ENCODE results near the gene FLYWCH2.

FLYWCH2 gene

DNA sequence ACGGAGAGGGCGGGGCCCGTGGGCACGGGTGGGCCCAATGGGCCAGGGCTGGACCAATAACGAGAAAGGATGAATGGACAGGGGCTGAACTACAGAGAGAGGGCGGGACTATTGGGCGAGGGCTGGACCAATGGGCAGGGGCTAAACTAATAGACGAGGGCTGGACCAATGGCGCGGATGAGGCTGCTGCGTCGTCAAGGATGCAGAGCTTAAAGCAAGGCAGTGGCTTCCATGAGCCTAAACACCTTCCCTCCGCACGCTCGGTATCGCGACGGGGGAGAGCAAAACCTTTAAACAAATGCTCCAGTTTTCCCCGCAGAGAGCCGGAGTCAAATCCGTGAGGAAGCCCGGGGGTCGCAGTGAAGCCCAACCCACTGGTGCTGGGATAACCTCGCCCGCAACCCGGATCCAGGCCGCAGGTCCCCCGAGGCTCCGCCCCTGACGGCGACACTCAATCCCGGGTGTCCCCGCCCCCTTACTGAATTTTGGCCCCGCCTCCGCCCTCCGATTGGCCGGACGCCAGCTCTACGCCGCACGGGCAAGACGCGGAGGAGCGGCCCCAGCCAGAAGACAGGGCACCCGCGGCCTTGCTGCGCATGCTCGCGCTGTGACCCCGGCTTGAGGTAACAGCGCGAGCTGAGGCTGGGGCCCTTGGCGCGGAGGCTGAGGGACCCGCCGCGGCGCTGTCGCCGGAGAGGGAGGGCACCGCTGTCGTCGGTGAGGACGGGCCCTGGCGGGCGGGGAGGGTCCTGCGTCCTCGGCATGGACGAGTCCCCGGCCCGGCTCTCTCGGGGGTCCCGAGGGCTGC lies at the start of gene FLYWCH2 (continued):
- TF ChIP-seq ZNF501 (tag by site-specific recombination; IDR thresholded peaks at IDR 0.05) (peak; percentile 90; the same call in 1 of the 2 replicates), SCRT1 (tag by site-specific recombination; IDR thresholded peaks at IDR 0.05; ENCODE audit: borderline replicate concordance) (no peak), ZSCAN30 (tag by site-specific recombination; IDR thresholded peaks at IDR 0.05) (peak; percentile 55; the same call in 1 of the 2 replicates), ZNF473 (tag by site-specific recombination; IDR thresholded peaks at IDR 0.05) (no peak), ZNF707 (tag by site-specific recombination; IDR thresholded peaks at IDR 0.05) (no peak), ZNF626 (tag by site-specific recombination; IDR thresholded peaks at IDR 0.05) (no peak), ZFP3 (tag by site-specific recombination; IDR thresholded peaks at IDR 0.05; ENCODE audit: low read depth) (no peak), FEZF1 (tag by site-specific recombination; IDR thresholded peaks at IDR 0.05) (no peak), ZNF596 (tag by site-specific recombination; IDR thresholded peaks at IDR 0.05) (no peak), ZFP37 (tag by site-specific recombination; IDR thresholded peaks at IDR 0.05) (no peak), ZNF792 (tag by site-specific recombination; IDR thresholded peaks at IDR 0.05) (no peak), ZNF530 (tag by site-specific recombination; IDR thresholded peaks at IDR 0.05; ENCODE audit: low read depth) (no peak), ZNF341 (tag by site-specific recombination; IDR thresholded peaks at IDR 0.05; ENCODE audit: low read depth) (peak; percentile 49), ZNF354C (tag by site-specific recombination; IDR thresholded peaks at IDR 0.05; ENCODE audit: borderline replicate concordance, low read depth) (no peak), WT1 (tag by site-specific recombination; IDR thresholded peaks at IDR 0.05) (no peak), ZNF621 (tag by site-specific recombination; IDR thresholded peaks at IDR 0.05) (no peak), ZNF423 (tag by site-specific recombination; IDR thresholded peaks at IDR 0.05) (no peak), TRIM28 (IDR thresholded peaks at IDR 0.05; ENCODE audit: borderline replicate concordance, low read length) (no peak), ZNF585B (tag by site-specific recombination; IDR thresholded peaks at IDR 0.05) (no peak), ZNF76 (tag by site-specific recombination; IDR thresholded peaks at IDR 0.05; ENCODE audit: borderline replicate concordance, low read depth) (no peak), ZNF830 (tag by site-specific recombination; IDR thresholded peaks at IDR 0.05; ENCODE audit: low read depth) (no peak), KLF16 (tag by site-specific recombination; IDR thresholded peaks at IDR 0.05) (0 out of 2 replicates have a peak, but pooled peaks have one; percentile 4), ZNF391 (tag by site-specific recombination; IDR thresholded peaks at IDR 0.05; ENCODE audit: borderline replicate concordance, low read depth) (no peak), ZNF510 (tag by site-specific recombination; IDR thresholded peaks at IDR 0.05; ENCODE audit: insufficient replicate concordance) (no peak)
- TF ChIP-seq, protein P1, sequence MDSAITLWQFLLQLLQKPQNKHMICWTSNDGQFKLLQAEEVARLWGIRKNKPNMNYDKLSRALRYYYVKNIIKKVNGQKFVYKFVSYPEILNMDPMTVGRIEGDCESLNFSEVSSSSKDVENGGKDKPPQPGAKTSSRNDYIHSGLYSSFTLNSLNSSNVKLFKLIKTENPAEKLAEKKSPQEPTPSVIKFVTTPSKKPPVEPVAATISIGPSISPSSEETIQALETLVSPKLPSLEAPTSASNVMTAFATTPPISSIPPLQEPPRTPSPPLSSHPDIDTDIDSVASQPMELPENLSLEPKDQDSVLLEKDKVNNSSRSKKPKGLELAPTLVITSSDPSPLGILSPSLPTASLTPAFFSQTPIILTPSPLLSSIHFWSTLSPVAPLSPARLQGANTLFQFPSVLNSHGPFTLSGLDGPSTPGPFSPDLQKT (IDR thresholded peaks at IDR 0.05; ENCODE audit: borderline replicate concordance, low read depth, low read length): no peak
- TF ChIP-seq, protein P2, sequence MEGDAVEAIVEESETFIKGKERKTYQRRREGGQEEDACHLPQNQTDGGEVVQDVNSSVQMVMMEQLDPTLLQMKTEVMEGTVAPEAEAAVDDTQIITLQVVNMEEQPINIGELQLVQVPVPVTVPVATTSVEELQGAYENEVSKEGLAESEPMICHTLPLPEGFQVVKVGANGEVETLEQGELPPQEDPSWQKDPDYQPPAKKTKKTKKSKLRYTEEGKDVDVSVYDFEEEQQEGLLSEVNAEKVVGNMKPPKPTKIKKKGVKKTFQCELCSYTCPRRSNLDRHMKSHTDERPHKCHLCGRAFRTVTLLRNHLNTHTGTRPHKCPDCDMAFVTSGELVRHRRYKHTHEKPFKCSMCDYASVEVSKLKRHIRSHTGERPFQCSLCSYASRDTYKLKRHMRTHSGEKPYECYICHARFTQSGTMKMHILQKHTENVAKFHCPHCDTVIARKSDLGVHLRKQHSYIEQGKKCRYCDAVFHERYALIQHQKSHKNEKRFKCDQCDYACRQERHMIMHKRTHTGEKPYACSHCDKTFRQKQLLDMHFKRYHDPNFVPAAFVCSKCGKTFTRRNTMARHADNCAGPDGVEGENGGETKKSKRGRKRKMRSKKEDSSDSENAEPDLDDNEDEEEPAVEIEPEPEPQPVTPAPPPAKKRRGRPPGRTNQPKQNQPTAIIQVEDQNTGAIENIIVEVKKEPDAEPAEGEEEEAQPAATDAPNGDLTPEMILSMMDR (tag by site-specific recombination; IDR thresholded peaks at IDR 0.05): peak; percentile 94
- TF ChIP-seq, protein P3, sequence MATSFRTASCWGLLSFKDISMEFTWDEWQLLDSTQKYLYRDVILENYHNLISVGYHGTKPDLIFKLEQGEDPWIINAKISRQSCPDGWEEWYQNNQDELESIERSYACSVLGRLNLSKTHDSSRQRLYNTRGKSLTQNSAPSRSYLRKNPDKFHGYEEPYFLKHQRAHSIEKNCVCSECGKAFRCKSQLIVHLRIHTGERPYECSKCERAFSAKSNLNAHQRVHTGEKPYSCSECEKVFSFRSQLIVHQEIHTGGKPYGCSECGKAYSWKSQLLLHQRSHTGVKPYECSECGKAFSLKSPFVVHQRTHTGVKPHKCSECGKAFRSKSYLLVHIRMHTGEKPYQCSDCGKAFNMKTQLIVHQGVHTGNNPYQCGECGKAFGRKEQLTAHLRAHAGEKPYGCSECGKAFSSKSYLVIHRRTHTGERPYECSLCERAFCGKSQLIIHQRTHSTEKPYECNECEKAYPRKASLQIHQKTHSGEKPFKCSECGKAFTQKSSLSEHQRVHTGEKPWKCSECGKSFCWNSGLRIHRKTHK (tag by site-specific recombination; IDR thresholded peaks at IDR 0.05): no peak
- TF ChIP-seq, protein P4, sequence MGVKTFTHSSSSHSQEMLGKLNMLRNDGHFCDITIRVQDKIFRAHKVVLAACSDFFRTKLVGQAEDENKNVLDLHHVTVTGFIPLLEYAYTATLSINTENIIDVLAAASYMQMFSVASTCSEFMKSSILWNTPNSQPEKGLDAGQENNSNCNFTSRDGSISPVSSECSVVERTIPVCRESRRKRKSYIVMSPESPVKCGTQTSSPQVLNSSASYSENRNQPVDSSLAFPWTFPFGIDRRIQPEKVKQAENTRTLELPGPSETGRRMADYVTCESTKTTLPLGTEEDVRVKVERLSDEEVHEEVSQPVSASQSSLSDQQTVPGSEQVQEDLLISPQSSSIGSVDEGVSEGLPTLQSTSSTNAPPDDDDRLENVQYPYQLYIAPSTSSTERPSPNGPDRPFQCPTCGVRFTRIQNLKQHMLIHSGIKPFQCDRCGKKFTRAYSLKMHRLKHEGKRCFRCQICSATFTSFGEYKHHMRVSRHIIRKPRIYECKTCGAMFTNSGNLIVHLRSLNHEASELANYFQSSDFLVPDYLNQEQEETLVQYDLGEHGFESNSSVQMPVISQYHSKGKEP (tag by site-specific recombination; IDR thresholded peaks at IDR 0.05): no peak
- TF ChIP-seq, protein P5, sequence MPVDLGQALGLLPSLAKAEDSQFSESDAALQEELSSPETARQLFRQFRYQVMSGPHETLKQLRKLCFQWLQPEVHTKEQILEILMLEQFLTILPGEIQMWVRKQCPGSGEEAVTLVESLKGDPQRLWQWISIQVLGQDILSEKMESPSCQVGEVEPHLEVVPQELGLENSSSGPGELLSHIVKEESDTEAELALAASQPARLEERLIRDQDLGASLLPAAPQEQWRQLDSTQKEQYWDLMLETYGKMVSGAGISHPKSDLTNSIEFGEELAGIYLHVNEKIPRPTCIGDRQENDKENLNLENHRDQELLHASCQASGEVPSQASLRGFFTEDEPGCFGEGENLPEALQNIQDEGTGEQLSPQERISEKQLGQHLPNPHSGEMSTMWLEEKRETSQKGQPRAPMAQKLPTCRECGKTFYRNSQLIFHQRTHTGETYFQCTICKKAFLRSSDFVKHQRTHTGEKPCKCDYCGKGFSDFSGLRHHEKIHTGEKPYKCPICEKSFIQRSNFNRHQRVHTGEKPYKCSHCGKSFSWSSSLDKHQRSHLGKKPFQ (tag by site-specific recombination; IDR thresholded peaks at IDR 0.05): no peak
- TF ChIP-seq, protein P6, sequence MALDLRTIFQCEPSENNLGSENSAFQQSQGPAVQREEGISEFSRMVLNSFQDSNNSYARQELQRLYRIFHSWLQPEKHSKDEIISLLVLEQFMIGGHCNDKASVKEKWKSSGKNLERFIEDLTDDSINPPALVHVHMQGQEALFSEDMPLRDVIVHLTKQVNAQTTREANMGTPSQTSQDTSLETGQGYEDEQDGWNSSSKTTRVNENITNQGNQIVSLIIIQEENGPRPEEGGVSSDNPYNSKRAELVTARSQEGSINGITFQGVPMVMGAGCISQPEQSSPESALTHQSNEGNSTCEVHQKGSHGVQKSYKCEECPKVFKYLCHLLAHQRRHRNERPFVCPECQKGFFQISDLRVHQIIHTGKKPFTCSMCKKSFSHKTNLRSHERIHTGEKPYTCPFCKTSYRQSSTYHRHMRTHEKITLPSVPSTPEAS (tag by site-specific recombination; IDR thresholded peaks at IDR 0.05): no peak

Data from HEK293 (cell line).